Keratinocyte (primary cell): ENCODE results near the gene ZNF17.

ENCODE experiments used
- CTCF ChIP-seq, 3 experiments: IDR thresholded peaks in 1 of 3; conservative IDR thresholded peaks in 1 of 3; optimal IDR thresholded peaks in 1 of 3; 2 replicates in 2 of 3; 3 replicates in 1 of 3; pipeline versions ENCODE3 to v1.5.1; 2011; ENCODE audit warnings: low read length in 3 of 3, mild to moderate bottlenecking in 3 of 3, moderate library complexity in 2 of 3, control low read depth in 1 of 3, inconsistent platforms in 1 of 3; ENCODE audit not compliant: insufficient read depth in 2 of 3; ENCODE audit errors: extremely low read depth in 1 of 3
- EZH2 ChIP-seq: IDR thresholded peaks from one replicate; pipeline ENCODE4 v1.6.1; 2012; ENCODE audit warnings: inconsistent platforms, mild to moderate bottlenecking, low read length, moderate library complexity

- TF ChIP-seq CTCF (optimal IDR thresholded peaks at IDR 0.05 in 1 of 3, IDR thresholded peaks at IDR 0.05 in 1 of 3, conservative IDR thresholded peaks at IDR 0.05 in 1 of 3; ENCODE audit: extremely low read depth in 1 of 3, insufficient read depth in 2 of 3, low read length in 3 of 3) (no peak), EZH2 (no peak)
Measured at GRCh38 chr19:57382806-57383488, 28.0 kb upstream of the ZNF17 start.
